Right atrium auricular region (tissue), 2 donors: ENCODE data around the gene NFE2L3. TPM values are rescaled to one million over a fixed set of nuclear protein-coding genes. Genes with fewer than 3 reads are reported as not detected.
"Not testable (repeated sequence)": the region's sequence is repeated elsewhere in the genome, so short reads cannot be mapped to it uniquely, and the experiment has no call there.

Experiments
- DNase-seq: peaks from one replicate; pipeline ENCODE4 v3.0.0-alpha.2; 2019; ENCODE audit warnings: low spot score
- H3K27ac ChIP-seq, 2 donors: fragments of 200-600 bp; sonication (generic); 1 replicate in 1 of 2; 2 replicates in 1 of 2; pipeline ENCODE4 v1.5.1; 2016 to 2019
- H3K27me3 ChIP-seq, 2 donors: fragments of 200-600 bp; sonication (generic); one replicate each; pipeline versions ENCODE4 v1.5.1 to v1.6.0; 2017 to 2019
- H3K36me3 ChIP-seq: fragments of 200-600 bp; sonication (generic); one replicate; pipeline ENCODE4 v1.5.1; 2016
- H3K4me1 ChIP-seq, 2 donors: fragments of 200-600 bp; sonication (generic); one replicate each; pipeline versions ENCODE4 v1.5.1 to v1.6.0; 2017 to 2019
- H3K4me3 ChIP-seq, 2 donors: fragments of 200-600 bp; sonication (generic); 1 replicate in 1 of 2; 2 replicates in 1 of 2; pipeline ENCODE4 v1.5.1; 2017 to 2019; ENCODE audit warnings: mild to moderate bottlenecking in 1 of 2, moderate library complexity in 1 of 2
- H3K9me3 ChIP-seq, 2 donors: fragments of 200-600 bp; sonication (generic); one replicate each; pipeline ENCODE4 v1.5.1; 2019
- CTCF ChIP-seq, 2 donors: fragments of 200-600 bp; sonication (generic); IDR thresholded peaks; one replicate each; pipeline ENCODE4 v1.5.1; 2019; ENCODE audit warnings: antibody characterized with exemption in 2 of 2
- total RNA-seq, 2 donors: library from RNA; depleted of rRNA; stranded (reverse); fragments of >200 nt; gene quantifications; one replicate each; pipeline ENCODE4 v1.1.0, GENCODE V29; 2016

NFE2L3 gene
- total RNA-seq, 2 donors from 2014 or later: 0.63 to 1.8 TPM

GRCh38 chr7:26115650-26116049 is 36.3 kb upstream of the NFE2L3 start:
- DNase-seq: no peak
- Histone ChIP-seq H3K9me3 (no peaks in the 10 kb centered on the region), H3K27ac (no peak overlapping the region)

GRCh38 chr7:26117142-26117807 is 34.7 kb upstream of the NFE2L3 start:
- no peak for TF ChIP-seq CTCF (IDR thresholded peaks at IDR 0.05)
- Histone ChIP-seq H3K36me3 (no peaks in the 10 kb centered on the region), H3K9me3 (no peaks in the 10 kb centered on the region), H3K4me1 (no peaks in the 10 kb centered on the region), H3K4me3 (no peak overlapping the region), H3K27me3 (no peaks in the 10 kb centered on the region), H3K27ac (no peak overlapping the region)
- DNase-seq: no peak

More at GRCh38 chr7:26115650-26116049, 36.3 kb upstream of the NFE2L3 start:
- Histone ChIP-seq H3K4me3 (no peak overlapping the region), H3K36me3 (no peaks in the 10 kb centered on the region), H3K27me3 (no peaks in the 10 kb centered on the region), H3K4me1 (no peaks in the 10 kb centered on the region)
- no peak for TF ChIP-seq CTCF (IDR thresholded peaks at IDR 0.05)

- H3K4me3 ChIP-seq: no peak overlapping the region
- TF ChIP-seq CTCF (IDR thresholded peaks at IDR 0.05): no peak
- no peaks in the 10 kb centered on the region for H3K27me3 ChIP-seq
- no peak for DNase-seq
- H3K36me3 ChIP-seq: no peaks in the 10 kb centered on the region
- no peaks in the 10 kb centered on the region for H3K4me1 ChIP-seq
- H3K9me3 ChIP-seq: no peaks in the 10 kb centered on the region
- no peak overlapping the region for H3K27ac ChIP-seq
These were observed 34.0 kb upstream of the NFE2L3 start for GRCh38 chr7:26117970-26118369.

GRCh38 chr7:26122745-26123144 is 29.3 kb upstream of the NFE2L3 start:
- no peaks in the 10 kb centered on the region for H3K36me3 ChIP-seq
- no peak overlapping the region for H3K4me3 ChIP-seq
- DNase-seq: no peak
- H3K27me3 ChIP-seq: no peaks in the 10 kb centered on the region
- TF ChIP-seq CTCF (IDR thresholded peaks at IDR 0.05): no peak
- no peaks in the 10 kb centered on the region for H3K4me1 ChIP-seq
- H3K27ac ChIP-seq: no peak overlapping the region
- no peaks in the 10 kb centered on the region for H3K9me3 ChIP-seq

- DNase-seq, H3K27me3 ChIP-seq, H3K9me3 ChIP-seq, H3K4me1 ChIP-seq, H3K4me3 ChIP-seq, H3K36me3 ChIP-seq, H3K27ac ChIP-seq: not testable (repeated sequence)
These were observed 27.2 kb upstream of the NFE2L3 start for GRCh38 chr7:26124775-26125174.

GRCh38 chr7:26127411-26127810 is 24.6 kb upstream of the NFE2L3 start:
- Histone ChIP-seq H3K36me3 (no peaks in the 10 kb centered on the region), H3K4me3 (no peak overlapping the region), H3K27me3 (no peaks in the 10 kb centered on the region), H3K27ac (no peak overlapping the region), H3K9me3 (no peaks in the 10 kb centered on the region), H3K4me1 (no peaks in the 10 kb centered on the region)
- TF ChIP-seq CTCF (IDR thresholded peaks at IDR 0.05): no peak
- no peak for DNase-seq
